ENCODE data around the gene ANKMY1. TPM values are rescaled to one million over a fixed set of nuclear protein-coding genes. Genes with fewer than 3 reads are reported as not detected.
"Not testable (repeated sequence)": the region's sequence is repeated elsewhere in the genome, so short reads cannot be mapped to it uniquely, and the experiment has no call there.

Gene ANKMY1
- total RNA-seq, 1 donor from 2014 or later: 5.1 TPM

DNA sequence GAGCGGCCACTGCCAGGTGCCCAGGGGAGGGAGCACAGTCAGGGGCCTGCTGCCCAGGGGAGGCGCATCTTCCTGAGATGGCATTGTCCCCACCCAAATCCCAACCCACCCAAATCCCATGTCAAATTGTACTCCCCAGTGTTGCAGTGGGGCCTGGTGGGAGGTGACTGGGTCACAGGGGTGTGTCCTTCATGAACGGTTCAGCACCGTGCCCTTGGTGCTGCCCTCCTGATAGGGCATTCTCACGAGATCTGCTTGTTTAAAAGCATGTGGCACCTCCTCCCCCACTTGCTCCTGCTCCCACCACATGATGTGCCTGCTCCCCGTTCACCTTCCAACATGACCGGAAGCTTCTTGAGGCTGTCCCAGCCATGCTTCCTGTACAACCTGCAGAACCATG, 27.6 kb downstream of the ANKMY1 start:
- intact Hi-C loops (cut with micrococcal nuclease): no loop called here
- DNase-seq (no peak), ATAC-seq (no peak)

DNA sequence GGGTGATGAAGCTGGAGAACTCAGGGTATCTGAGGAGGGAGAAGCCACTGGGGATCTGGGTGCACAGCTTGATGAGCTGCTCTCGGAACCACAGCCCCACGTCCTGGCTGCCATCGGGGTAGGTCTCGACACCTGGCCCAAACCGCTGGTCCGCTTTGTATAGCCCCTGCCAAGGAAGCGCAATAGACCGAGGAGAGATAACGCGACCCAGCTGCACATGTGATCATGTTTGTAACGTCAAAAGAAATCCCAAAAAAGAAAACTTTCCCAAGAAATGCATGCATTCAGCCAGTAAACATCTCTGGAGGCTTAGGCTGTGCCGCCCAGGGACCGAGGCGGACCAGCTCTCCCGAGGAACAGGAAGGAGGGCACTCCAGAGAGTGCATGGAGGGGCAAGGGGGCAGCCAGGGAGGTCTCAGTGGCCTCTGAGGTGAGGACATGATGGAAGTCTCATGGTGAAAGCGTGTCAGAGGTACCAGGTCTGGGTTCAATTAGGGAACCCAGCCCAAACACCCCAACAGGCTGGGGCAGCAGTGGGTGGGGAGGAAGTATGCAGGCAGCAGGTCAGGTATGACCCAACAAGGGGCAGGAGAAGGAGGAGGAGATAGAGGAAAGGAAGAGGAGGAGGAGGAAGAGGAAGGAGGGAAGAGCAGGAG, 28.3 kb downstream of the ANKMY1 start:
- DNase-seq (no peak), ATAC-seq (no peak)
- intact Hi-C loops (cut with micrococcal nuclease): no loop called here

DNA sequence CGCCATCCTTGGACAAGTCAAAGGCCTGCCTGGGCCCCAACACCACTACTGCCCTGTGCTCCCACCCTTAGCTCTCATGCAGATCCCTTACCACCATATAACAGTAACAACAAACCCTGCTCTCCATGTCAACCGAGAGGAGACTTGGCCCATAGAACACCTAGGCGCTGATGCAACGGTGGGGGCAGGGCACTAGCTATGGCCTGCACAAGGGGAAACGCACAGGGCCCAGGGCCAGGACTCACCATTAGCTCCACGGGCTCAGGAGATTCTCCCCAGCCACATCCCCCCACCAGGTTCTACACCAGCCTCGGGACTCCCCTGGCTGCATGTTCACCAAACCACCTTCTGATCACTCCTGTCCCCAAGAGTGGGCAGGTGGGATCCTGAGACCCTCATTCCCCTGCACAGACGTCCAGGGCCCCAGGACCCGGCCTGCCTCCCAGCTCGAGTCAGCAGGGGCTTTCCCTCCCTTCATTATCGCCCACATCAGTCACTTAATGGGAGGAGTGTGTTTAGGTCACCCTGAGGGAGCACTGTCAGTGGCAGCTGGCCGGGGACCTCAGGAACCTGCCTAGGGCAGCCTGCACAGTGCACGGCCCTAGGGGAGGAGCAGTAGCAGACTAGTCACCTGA, 29.3 kb downstream of the ANKMY1 start:
- DNase-seq (peak; percentile 18), ATAC-seq (no peak)
- intact Hi-C loops (cut with micrococcal nuclease): no loop called here

DNA sequence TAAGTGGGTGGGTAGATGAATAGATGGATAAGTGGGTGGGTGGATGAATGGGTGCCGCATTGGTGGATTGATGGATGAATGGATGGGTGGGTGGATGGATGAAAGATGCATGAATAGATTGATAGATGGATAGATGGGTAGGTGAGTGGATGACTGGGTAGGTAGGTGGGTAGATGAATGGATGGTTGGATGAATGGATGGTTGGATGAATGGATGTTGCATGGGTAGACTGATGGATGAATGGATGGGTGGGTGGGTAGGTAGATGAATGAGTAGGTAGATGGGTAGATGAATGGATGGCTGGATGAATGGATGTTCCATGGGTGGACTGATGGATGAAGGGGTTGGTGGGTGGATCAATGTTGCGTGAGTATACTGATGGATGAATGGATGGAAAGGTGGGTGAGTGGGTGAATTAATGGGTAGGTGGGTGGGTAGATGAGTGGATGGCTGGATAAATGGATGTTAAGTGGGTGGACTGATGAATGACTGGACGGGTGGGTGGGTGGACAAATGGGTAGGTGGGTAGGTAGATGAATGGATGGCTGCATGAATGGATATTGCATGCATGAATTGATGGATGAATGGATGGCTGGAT, 30.5 kb downstream of the ANKMY1 start:
- ATAC-seq: no peak
- DNase-seq: no peak
- intact Hi-C loops (cut with micrococcal nuclease): no loop called here

DNA sequence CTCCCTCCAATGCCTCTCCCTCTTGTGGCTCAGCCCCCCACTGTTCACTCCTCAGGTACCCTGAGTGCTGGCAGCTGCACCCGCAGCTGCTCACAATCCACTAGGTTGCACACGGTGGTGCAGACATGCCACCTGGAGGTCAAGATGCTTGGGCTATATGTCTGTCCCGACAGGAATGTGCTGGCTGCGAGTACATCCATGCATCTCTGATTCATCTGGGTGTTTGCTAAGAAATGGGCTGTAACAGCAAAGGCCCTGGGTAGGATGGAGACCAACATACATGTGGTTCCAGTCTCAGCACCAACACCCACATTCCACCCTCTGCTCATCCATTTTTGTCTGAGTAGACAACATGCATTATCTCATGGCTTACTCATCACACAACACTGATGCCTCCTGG, 31.3 kb downstream of the ANKMY1 start:
- intact Hi-C loops (cut with micrococcal nuclease): no loop called here
- ATAC-seq (no peak), DNase-seq (no peak)

DNA sequence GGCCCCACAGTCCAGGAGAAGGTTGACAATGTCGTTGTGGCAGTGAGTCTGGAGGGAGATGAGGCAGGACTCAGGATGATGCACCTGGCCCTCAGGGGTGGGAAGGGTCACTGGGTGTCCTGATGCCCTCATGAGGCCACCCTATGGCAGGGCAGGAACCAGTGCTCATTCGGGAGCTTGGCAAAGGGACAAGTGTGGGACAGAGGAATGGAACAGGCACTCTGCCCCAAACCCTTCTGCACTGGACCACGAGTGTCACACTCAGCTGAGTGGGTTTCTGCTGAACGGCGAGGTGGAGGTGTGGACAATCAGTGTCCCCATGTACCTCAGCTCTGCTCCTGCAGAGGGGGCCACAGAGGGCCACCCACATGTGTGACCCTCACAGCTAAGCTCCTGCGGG, 32.0 kb downstream of the ANKMY1 start:
- ATAC-seq (no peak), DNase-seq (no peak)
- intact Hi-C loops (cut with micrococcal nuclease): no loop called here

DNA sequence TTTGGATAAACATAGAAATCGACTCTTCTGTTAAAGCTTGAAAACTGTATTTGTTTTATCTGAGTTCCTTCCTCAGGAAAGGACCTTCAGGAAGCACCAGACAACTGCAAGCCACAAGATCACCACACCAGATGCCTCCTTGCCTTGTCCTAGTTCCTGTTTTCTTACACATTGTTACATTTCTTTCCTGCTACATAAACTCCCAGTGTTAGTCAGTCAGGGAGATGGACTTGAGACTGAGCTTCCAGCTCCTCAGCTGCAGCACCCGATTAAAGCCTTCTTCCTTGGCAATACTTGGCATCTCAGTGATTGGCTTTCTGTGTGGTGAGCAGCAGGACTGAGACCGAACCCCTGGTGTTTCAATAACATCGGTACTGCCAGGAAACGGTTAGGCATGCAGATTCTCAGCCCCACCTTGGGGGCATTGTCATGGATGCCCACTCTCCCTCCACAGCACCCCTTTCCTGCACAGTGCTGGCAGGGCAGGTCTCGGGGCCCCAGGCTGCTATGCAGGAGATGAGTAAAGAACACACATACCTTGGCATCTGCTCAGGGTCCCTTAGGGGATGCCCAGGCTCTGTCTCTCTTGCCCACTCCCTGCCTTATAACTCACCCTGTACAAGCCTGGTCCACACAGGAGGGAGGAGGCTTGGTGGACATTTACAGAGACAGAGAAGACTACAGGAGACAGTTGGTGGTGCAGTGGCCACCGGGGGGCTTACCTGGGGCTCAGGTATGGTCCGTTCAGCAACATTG, 32.6 kb downstream of the ANKMY1 start:
- intact Hi-C loops (cut with micrococcal nuclease): no loop called here
- no peak for DNase-seq
- no peak for ATAC-seq

DNA sequence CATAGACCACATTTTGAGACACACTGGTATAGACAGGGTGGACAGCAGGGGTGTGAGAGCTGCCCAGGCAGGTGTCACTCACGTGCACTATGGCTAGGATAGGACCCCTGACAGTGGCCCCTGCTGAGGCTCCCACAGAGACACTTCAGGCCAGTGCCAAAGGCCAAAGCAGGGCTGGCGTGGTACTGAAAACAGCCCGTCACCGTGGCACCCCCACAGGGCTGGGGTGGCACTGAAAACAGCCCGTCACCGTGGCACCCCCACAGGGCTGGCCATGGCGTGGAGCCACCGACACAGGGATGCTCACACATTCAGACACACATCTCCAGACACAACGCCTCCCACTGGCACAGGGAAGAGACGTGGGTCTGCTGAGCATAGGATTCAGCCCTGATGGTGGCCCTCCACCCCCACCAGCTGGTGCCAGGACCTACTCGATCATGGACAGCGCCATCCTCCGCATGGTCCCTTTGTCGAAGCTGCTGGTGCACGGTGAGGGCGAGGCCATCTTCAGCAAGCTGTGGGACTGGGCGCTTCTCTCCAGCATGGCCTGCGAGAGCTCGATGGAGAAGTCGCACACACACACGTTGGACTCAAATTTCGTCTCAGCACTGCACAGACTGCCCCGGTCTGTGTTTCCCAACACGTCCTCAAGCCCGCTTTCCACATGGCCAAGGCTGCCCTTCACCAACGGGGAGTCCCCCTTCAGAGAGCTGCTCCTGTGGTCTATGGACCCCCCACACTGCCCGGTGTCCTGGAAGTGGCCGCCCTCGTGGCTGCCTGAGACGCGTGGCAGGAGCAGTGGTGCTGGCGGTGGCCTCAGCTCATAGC, 34.1 kb downstream of the ANKMY1 start:
- DNase-seq: peak; percentile 18
- no peak for ATAC-seq
- intact Hi-C loops (cut with micrococcal nuclease): no loop called here

DNA sequence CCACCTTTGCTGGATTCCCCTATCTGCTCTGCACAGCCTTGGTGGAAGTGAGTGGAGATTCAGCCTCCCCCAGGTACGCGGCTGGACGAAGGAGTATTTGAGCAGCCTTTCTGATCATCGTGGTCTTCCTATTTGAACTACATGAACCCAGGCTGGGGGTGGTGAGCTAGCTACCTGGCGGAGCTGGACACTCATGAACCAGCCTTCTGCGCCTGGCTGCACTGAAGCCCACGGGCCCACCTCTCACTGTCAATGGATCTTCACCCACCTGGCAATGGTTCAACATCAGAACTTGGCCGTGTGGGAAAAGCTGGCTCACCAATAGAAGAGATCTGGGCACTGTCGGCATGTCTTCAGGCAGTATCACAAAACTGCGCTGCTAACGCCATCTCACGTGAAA, 35.4 kb downstream of the ANKMY1 start:
- intact Hi-C loops (cut with micrococcal nuclease): no loop called here
- DNase-seq (no peak), ATAC-seq (no peak)

DNA sequence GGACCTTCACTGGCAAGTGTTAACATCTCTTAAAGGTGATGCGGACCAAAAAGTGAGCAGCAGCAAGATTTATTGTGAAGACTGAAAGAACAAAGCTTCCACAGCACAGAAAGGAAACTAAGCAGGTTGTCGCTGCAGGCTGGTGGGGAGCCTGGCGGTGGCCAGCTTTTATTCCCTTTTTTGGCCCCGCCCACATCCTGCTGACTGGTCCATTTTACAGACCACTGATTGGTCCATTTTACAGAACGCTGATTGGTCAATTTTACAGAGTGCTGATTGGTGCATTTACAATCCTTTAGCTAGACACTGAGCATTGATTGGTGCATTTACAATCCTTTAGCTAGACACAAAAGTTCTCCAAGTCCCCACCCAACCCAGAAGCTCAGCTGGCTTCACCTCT, 35.9 kb downstream of the ANKMY1 start:
- ATAC-seq; intact Hi-C loops (cut with micrococcal nuclease); DNase-seq: not testable (repeated sequence)

DNA sequence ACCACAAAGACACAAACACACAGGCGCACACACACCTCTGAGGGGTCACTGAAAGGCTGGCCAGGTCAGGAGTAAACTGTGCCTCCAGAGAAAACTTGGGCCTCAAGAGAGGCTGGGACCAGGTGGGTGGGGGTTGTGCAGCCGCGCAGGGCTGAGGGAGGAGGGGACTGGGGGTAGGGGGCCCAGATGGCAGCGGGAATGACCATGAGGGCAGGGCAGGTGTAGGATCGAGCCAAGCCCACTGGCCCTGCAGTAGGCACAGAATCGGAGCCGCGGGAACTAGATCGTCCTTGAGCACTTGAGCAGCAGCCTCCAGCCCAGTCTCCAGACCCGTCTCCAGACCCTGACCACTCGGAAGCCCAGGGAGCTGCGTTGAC, 36.8 kb downstream of the ANKMY1 start:
- intact Hi-C loops (cut with micrococcal nuclease): no loop called here
- ATAC-seq (no peak), DNase-seq (no peak)

DNA sequence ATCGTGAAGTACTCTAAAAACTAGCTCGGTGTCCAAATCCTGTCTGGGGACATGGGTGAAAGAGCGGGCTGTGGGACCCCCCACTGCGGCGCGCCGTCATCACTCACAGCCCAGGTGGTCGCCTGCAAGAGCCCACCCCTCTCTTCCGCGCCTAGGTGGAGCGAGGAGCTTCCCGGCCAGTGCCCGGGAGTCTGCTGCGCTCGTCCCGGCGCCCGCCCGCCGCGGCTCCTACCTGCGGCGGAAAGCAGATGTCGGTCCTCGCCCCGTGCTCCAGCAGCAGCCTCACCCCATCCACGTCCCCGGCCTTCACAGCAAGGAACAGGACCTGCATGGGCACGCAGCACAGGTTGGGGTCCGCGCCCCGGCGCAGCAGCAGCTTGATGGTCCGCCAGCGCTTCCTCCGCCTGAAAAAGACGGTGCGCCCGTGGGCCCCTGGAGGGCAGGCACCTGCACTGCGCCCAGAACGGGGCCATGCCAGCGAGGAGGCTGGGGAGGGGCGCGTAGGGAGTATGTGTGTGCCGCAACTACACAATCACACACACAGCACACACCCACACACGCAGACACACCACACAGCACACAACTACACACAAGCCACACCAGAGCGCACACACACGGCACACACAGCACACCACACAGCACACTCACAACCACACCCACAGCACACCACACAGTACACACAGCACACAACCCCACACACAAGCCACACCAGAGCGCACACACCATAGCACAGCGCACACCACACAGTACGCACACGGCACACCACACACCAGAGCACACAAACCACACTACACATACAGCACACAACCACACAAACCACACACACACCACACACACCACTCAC, 37.4 kb downstream of the ANKMY1 start:
- ATAC-seq: peak; percentile 23
- peak; percentile 28 for DNase-seq
- intact Hi-C loops (cut with micrococcal nuclease): no loop called here

DNA sequence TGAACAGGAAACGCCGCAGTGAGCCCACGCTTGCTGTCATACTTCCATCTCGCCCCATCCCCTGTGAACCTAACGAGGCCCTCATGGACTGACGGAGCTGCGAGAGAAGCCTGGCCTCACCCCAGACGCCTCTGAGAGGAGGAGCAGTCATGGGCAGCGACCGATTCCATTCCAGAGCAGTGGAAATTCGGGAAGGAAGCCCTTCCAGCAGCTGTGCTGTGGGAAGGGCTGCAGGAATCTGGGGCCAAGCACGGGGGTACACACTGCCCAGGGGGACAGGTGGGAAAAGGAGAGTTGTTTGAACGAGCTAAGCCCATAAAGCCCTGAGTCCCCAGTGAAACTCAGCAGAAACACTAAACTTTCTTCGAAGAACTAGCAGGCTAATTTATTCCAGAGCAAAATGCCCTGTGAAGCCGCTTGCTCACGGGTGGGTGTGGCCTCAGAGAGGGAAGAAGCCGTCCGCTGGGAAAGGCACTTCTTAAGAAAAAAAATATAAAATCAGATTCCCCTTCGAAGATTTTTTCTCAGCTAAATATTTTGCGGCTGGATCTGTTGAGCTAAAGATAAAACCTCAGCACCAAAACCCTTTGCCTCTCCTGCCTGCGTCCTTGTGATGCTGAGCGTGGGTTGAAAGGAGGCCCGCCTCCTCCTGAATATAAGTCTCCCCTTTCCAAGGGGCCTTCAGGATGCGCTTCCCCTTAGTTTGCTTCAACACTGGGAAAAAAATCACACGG, 38.2 kb downstream of the ANKMY1 start:
- DNase-seq: no peak
- peak; percentile 32 for ATAC-seq
- intact Hi-C loops (cut with micrococcal nuclease): no loop called here

DNA sequence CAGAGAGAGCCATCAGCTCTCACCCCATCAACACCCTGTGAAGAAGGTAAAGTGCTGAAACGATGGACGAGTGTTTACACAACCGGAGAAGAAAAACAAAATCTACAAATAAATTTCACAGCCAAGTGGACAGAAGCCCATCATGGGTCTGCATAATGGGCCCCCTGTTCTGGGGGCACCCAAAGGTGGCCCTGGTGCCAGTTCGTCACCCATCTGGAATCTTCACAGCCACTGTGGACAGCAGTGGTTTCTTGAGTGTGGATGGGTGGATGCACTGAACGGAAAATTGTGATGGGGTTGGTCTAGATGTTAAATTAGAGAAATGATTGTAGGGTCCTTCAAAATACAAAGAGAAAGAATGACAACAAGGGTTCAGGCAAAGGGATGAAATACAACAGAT, 38.8 kb downstream of the ANKMY1 start:
- intact Hi-C loops (cut with micrococcal nuclease): no loop called here
- DNase-seq (no peak), ATAC-seq (no peak)

DNA sequence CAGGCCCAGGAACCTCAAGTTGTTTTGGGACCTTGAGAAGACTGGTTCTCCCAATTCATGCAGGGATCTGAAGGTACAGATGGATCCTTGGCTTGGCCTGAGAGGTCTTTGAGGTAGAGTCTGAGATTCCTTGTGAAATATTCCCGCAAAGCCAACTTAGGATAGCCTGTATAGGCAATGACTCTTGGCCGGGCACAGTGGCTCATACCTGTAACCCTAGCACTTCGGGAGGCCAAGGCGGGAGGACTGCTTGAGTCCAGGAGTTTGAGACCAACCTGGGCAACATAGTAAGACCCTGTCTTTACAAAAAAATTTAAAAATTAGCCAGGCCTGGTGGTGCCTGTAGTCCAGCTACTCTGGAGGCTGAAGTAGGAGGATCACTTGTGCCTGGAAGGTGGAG, 40.4 kb downstream of the ANKMY1 start:
- no peak for DNase-seq
- no peak for ATAC-seq
- intact Hi-C loops (cut with micrococcal nuclease): no loop called here

DNA sequence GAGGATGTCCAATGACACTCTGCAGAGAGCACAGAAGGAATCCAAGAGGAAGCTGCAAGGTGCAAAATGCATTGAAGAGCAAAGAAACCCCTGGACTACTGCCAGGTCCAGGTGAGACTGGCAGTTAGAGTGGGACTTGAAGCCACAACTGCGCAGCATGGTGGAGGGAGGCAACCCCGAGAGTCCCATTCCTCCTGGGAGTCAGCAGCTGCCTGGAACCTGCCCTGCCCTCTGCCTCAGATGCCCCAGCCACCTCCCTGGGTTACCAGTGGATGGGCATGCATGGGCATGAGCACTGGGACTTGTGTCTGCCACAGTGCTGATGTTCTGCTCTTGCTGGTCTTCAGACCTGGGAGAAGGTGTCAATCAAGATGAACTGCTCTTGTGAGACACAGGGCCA, 43.2 kb downstream of the ANKMY1 start:
- DNase-seq (no peak), ATAC-seq (no peak)
- intact Hi-C loops (cut with micrococcal nuclease): no loop called here

DNA sequence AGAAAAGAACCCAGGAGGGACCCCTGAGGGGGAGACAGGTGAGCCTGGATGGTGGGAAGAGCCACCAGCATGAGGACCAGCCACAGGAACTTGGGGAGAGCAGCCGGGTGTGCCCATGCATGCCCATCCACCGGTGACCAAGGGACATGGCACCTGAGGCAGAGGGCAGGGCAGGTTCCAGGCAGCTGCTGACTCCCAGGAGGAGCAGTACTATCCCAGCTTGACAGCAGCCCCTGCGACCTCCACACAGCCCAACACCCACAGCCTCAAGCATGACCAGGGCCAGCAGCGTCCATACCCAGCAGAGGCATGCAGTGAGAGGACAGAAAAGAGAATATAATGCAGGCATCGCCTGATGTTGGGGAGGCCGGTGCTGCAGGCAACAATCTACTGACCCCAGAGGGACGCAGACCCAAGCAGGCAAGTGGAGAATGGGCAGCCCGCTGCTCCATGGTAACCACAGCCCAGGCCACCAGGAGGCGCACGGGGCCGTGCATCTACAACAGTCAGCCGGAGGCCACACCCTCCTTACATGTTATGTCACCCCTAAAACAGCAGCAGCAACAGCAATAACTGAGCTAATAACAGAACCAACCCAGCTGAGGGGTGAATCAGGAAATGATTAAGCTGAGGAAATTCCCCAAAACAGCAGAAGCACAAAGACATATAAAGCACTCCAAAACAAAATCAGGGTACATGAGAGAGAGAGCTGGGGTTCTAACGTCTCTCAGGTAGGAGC, 44.1 kb downstream of the ANKMY1 start:
- intact Hi-C loops (cut with micrococcal nuclease): no loop called here
- ATAC-seq (peak; percentile 96), DNase-seq (peak; percentile 91)
